WTC11 (cell line): Measurements from ENCODE around the gene GPN2. TPM values are rescaled to one million over a fixed set of nuclear protein-coding genes. Genes with fewer than 3 reads are reported as not detected.
A peak's percentile ranks its signal among the peaks of the same experiment; 100 is the strongest.

Experiments
- ATAC-seq: fragments of 200-7000 bp; cut with Tn5 transposase; 2 replicates; pipeline ENCODE4 v1.10.0; 2021; ENCODE audit warnings: mild to moderate bottlenecking, moderate library complexity
- CTCF ChIA-PET: fragments of 300-600 bp; sonication (Branson Sonifier 250); formaldehyde crosslinking; loops from one replicate; lab custom pipeline; 2021; ENCODE audit warnings: antibody characterized with exemption; lab: Charles Lee
- POLR2A ChIA-PET: fragments of 350-600 bp; sonication (Branson Sonifier 250); formaldehyde crosslinking; loops from one replicate; lab custom pipeline; 2021; ENCODE audit warnings: antibody characterized with exemption; lab: Charles Lee
- DNase-seq: peaks from one replicate; pipeline ENCODE4 v3.0.0; 2021; ENCODE audit warnings: low spot score
- H3K27ac Mint-ChIP-seq: 2 replicates; pipeline ENCODE4 v1.8.0; 2021; ENCODE audit warnings: mixed read lengths
- H3K27me3 Mint-ChIP-seq: 2 replicates; pipeline ENCODE4 v1.8.0; 2021; ENCODE audit warnings: low read depth, mild to moderate bottlenecking, moderate library complexity, mixed read lengths
- H3K36me3 Mint-ChIP-seq: 2 replicates; pipeline ENCODE4 v1.8.0; 2021; ENCODE audit warnings: mixed read lengths
- H3K4me1 Mint-ChIP-seq: 2 replicates; pipeline ENCODE4 v1.8.0; 2022; ENCODE audit warnings: mixed read lengths
- H3K4me3 Mint-ChIP-seq: 2 replicates; pipeline ENCODE4 v1.8.0; 2021; ENCODE audit warnings: mild to moderate bottlenecking, moderate library complexity, mixed read lengths
- H3K9me3 Mint-ChIP-seq: 2 replicates; pipeline ENCODE4 v1.8.0; 2021; ENCODE audit warnings: mixed read lengths
- ATF3 ChIP-seq: sonication (generic); formaldehyde crosslinking; conservative IDR thresholded peaks from 2 replicates; pipeline ENCODE4 v1.8.1; 2022; ENCODE audit warnings: mild to moderate bottlenecking, missing genetic modification reagents
- CDX4 ChIP-seq: fragments of 250-450 bp; sonication (Bioruptor Pico); IDR thresholded peaks from 2 replicates; pipeline ENCODE4 v1.9.0; 2021; ENCODE audit warnings: moderate library complexity, mild to moderate bottlenecking, inconsistent platforms, borderline replicate concordance
- CTCF ChIP-seq: fragments of 200-600 bp; IDR thresholded peaks from 2 replicates; pipeline ENCODE4 v1.8.0; 2022; ENCODE audit warnings: antibody characterized with exemption
- EMX1 ChIP-seq: fragments of 250-450 bp; sonication (Bioruptor Pico); IDR thresholded peaks from 2 replicates; pipeline ENCODE4 v1.8.0; 2021; ENCODE audit warnings: mild to moderate bottlenecking
- FOXP1 ChIP-seq: sonication (generic); formaldehyde crosslinking; IDR thresholded peaks from 2 replicates; pipeline ENCODE4 v1.8.0; 2022; ENCODE audit warnings: missing genetic modification reagents, mild to moderate bottlenecking, moderate library complexity, borderline replicate concordance
- MAX ChIP-seq: sonication (generic); formaldehyde crosslinking; IDR thresholded peaks from 2 replicates; pipeline ENCODE4 v1.8.0; 2022; ENCODE audit warnings: mild to moderate bottlenecking, missing genetic modification reagents
- MYBL2 ChIP-seq: sonication (generic); formaldehyde crosslinking; IDR thresholded peaks from 2 replicates; pipeline ENCODE4 v1.8.1; 2023; ENCODE audit warnings: mild to moderate bottlenecking, moderate library complexity, missing genetic modification reagents
- NFE2L1 ChIP-seq: sonication (generic); formaldehyde crosslinking; IDR thresholded peaks from 2 replicates; pipeline ENCODE4 v1.8.1; 2023; ENCODE audit warnings: missing genetic modification reagents
- NFYB ChIP-seq: sonication (generic); formaldehyde crosslinking; conservative IDR thresholded peaks from 2 replicates; pipeline ENCODE4 v1.8.0; 2022; ENCODE audit warnings: low read depth, missing genetic modification reagents
- USF1 ChIP-seq: sonication (generic); formaldehyde crosslinking; IDR thresholded peaks from 2 replicates; pipeline ENCODE4 v1.8.0; 2022; ENCODE audit warnings: mild to moderate bottlenecking, missing genetic modification reagents
- ZBTB21 ChIP-seq: sonication (generic); formaldehyde crosslinking; IDR thresholded peaks from 2 replicates; pipeline ENCODE4 v1.8.1; 2023; ENCODE audit warnings: mild to moderate bottlenecking, missing genetic modification reagents, borderline replicate concordance
- ZNF281 ChIP-seq: sonication (generic); formaldehyde crosslinking; IDR thresholded peaks from 2 replicates; pipeline ENCODE4 v1.8.0; 2023; ENCODE audit warnings: mild to moderate bottlenecking, missing genetic modification reagents
- ZNF396 ChIP-seq: fragments of 250-450 bp; sonication (Bioruptor Pico); IDR thresholded peaks from 2 replicates; pipeline ENCODE4 v1.8.0; 2021; ENCODE audit warnings: mild to moderate bottlenecking, moderate library complexity, borderline replicate concordance
- ZNF416 ChIP-seq: fragments of 250-450 bp; sonication (Bioruptor Pico); IDR thresholded peaks from 2 replicates; pipeline ENCODE4 v1.9.0; 2021; ENCODE audit warnings: mild to moderate bottlenecking, inconsistent platforms
- ZNF512 ChIP-seq: sonication (generic); formaldehyde crosslinking; IDR thresholded peaks from 2 replicates; pipeline ENCODE4 v1.8.1; 2022; ENCODE audit warnings: missing genetic modification reagents, borderline replicate concordance
- total RNA-seq: library from RNA; stranded (reverse); gene quantifications from 3 replicates; pipeline ENCODE4 v1.2.3, GENCODE V29; 2021

The GPN2 gene
- total RNA-seq, 1 experiment from 2014 or later: 38.5 TPM

GRCh38 chr1:26863685-26864077 is 26.4 kb downstream of the GPN2 start:
- H3K27me3 Mint-ChIP-seq: peaks cover 16% of the 10 kb centered on the region
- POLR2A ChIA-PET: no interaction called here
- H3K9me3 Mint-ChIP-seq: no peaks in the 10 kb centered on the region
- peaks cover 49% of the 10 kb centered on the region for H3K4me1 Mint-ChIP-seq
- DNase-seq: no peak
- TF ChIP-seq EMX1 (CRISPR knock-in tag) (no peak), ATF3 (no peak), ZNF416 (CRISPR knock-in tag) (no peak), ZNF512 (CRISPR knock-in tag) (no peak), NFYB (CRISPR knock-in tag) (no peak), ZBTB21 (CRISPR knock-in tag) (no peak), CDX4 (CRISPR knock-in tag) (no peak), FOXP1 (CRISPR knock-in tag) (no peak), ZNF396 (no peak)
- TF ChIP-seq, all 79 proteins: peak for 0
- Mint-ChIP-seq H3K4me3 (peak overlapping the region; percentile 94), H3K36me3 (no peaks in the 10 kb centered on the region), H3K27ac (no peak overlapping the region; the same call in 1 of the 2 replicates)
- ATAC-seq: no peak
- CTCF ChIA-PET: interaction anchor here (0.8 to 2.6 kb wide), 5 partner anchors 11 to 54 kb away, joined by 3 to 11 read pairs (median 4); no protein-coding TSS in a partner anchor

GRCh38 chr1:26862781-26863684 is 27.1 kb downstream of the GPN2 start, which contains the start of gene SFN:
Gene SFN (plus strand): TSS chr1:26863149. CDS start chr1:26863213, 64 bp downstream.
- H3K27me3 Mint-ChIP-seq: peaks cover 16% of the 10 kb centered on the region
- CTCF ChIA-PET: interaction anchor here (0.7 to 2.6 kb wide), 8 partner anchors 11 to 261 kb away, joined by 3 to 11 read pairs (median 4); no protein-coding TSS in a partner anchor
- ATAC-seq: peak; percentile 60

More at GRCh38 chr1:26862781-26863684, 27.1 kb downstream of the GPN2 start, which contains the start of gene SFN:
- peak; percentile 89 for DNase-seq
- Mint-ChIP-seq H3K4me3 (peak within 1 kb of the TSS; percentile 94), H3K36me3 (no peaks in the 10 kb centered on the region), H3K27ac (peak within 1 kb of the TSS; percentile 96), H3K4me1 (peaks cover 42% of the 10 kb centered on the region), H3K9me3 (no peaks in the 10 kb centered on the region)
- POLR2A ChIA-PET: no interaction called here
- TF ChIP-seq ZNF281 (no peak), MYBL2 (CRISPR knock-in tag) (no peak), NFE2L1 (CRISPR knock-in tag) (no peak), USF1 (CRISPR knock-in tag) (peak; percentile 54; the same call in 1 of the 2 replicates), MAX (CRISPR knock-in tag) (peak; percentile 44; the same call in 1 of the 2 replicates), CTCF (peak; percentile 52)
